HG03280 (cell line): Measurements from ENCODE around the gene SCYL3.

Experiments
- ATAC-seq: cut with Tn5 transposase; IDR thresholded peaks from one replicate; pipeline ENCODE4 v1.9.1; 2021; ENCODE audit warnings: mild to moderate bottlenecking, moderate library complexity; ENCODE audit not compliant: unreplicated experiment

The SCYL3 gene

GRCh38 chr1:169901115-169901514 lies 7.4 kb upstream of the SCYL3 start:
- no peak for ATAC-seq

GRCh38 chr1:169900571-169900970 lies 6.9 kb upstream of the SCYL3 start:
- ATAC-seq: no peak

GRCh38 chr1:169899519-169900217 lies 6.0 kb upstream of the SCYL3 start:
- no peak for ATAC-seq

- ATAC-seq: no peak
Measured at GRCh38 chr1:169896013-169896412, 2.3 kb upstream of the SCYL3 start.

GRCh38 chr1:169894424-169895145 lies 889 bp upstream of the SCYL3 start:
- no peak for ATAC-seq

GRCh38 chr1:169892927-169893644 lies 610 bp downstream of the SCYL3 start:
- peak; percentile 21 for ATAC-seq

GRCh38 chr1:169892176-169892926 lies 1.3 kb downstream of the SCYL3 start:
- no peak for ATAC-seq

GRCh38 chr1:169891539-169891885 lies 2.2 kb downstream of the SCYL3 start:
- ATAC-seq: no peak

GRCh38 chr1:169890761-169891538 lies 2.7 kb downstream of the SCYL3 start:
- no peak for ATAC-seq

GRCh38 chr1:169889871-169890270 lies 3.8 kb downstream of the SCYL3 start:
- ATAC-seq: no peak

- ATAC-seq: no peak
Measured at GRCh38 chr1:169886931-169887330, 6.8 kb downstream of the SCYL3 start.

- ATAC-seq: no peak
Measured at GRCh38 chr1:169886422-169886821, 7.3 kb downstream of the SCYL3 start.

GRCh38 chr1:169885207-169885606 lies 8.5 kb downstream of the SCYL3 start:
- ATAC-seq: no peak

- ATAC-seq: no peak
Measured at GRCh38 chr1:169884634-169885033, 9.1 kb downstream of the SCYL3 start.

- no peak for ATAC-seq
Measured at GRCh38 chr1:169882039-169882511, 11.6 kb downstream of the SCYL3 start.

- no peak for ATAC-seq
Measured at GRCh38 chr1:169879034-169879840, 14.5 kb downstream of the SCYL3 start.

GRCh38 chr1:169878498-169878897 lies 15.2 kb downstream of the SCYL3 start:
- no peak for ATAC-seq

- no peak for ATAC-seq
Measured at GRCh38 chr1:169877800-169878491, 15.8 kb downstream of the SCYL3 start.

GRCh38 chr1:169874229-169874628 lies 19.5 kb downstream of the SCYL3 start:
- ATAC-seq: no peak
